ENCODE measurements around the gene SNTG2. TPM values are rescaled to one million over a fixed set of nuclear protein-coding genes. Genes with fewer than 3 reads are reported as not detected.
"Not testable (repeated sequence)": the region's sequence is repeated elsewhere in the genome, so short reads cannot be mapped to it uniquely, and the experiment has no call there.

The SNTG2 gene
- total RNA-seq, 2 donors from 2014 or later = 2.5 to 3.8 TPM

GRCh38 chr2:1082456-1083205 is 132.0 kb downstream of the SNTG2 start:
- no peak for DNase-seq

GRCh38 chr2:1088192-1088860 is 137.7 kb downstream of the SNTG2 start:
- H3K36me3 Mint-ChIP-seq (ENCODE audit: insufficient read depth in 2 of 2) = no peaks in the 10 kb centered on the region
- H3K27me3 Mint-ChIP-seq (ENCODE audit: low read depth) = no peaks in the 10 kb centered on the region
- no peak for DNase-seq
- no peak for ATAC-seq (replicated peaks in 1 of 2)
- peaks cover 0 to 2% of the 10 kb centered on the region in 2 donors for H3K9me3 Mint-ChIP-seq
- no peaks in the 10 kb centered on the region for H3K4me1 Mint-ChIP-seq (ENCODE audit: low read depth)
- no peak overlapping the region for H3K27ac Mint-ChIP-seq
- H3K4me3 Mint-ChIP-seq = no peak overlapping the region

More at GRCh38 chr2:1082456-1083205, 132.0 kb downstream of the SNTG2 start:
- no peak overlapping the region for H3K27ac Mint-ChIP-seq
- no peaks in the 10 kb centered on the region for H3K36me3 Mint-ChIP-seq (ENCODE audit: insufficient read depth in 2 of 2)
- H3K9me3 Mint-ChIP-seq = no peaks in the 10 kb centered on the region
- H3K4me3 Mint-ChIP-seq = no peak overlapping the region
- H3K4me1 Mint-ChIP-seq (ENCODE audit: low read depth) = no peaks in the 10 kb centered on the region
- no peak for ATAC-seq (replicated peaks in 1 of 2)
- no peaks in the 10 kb centered on the region for H3K27me3 Mint-ChIP-seq (ENCODE audit: low read depth)

DNA sequence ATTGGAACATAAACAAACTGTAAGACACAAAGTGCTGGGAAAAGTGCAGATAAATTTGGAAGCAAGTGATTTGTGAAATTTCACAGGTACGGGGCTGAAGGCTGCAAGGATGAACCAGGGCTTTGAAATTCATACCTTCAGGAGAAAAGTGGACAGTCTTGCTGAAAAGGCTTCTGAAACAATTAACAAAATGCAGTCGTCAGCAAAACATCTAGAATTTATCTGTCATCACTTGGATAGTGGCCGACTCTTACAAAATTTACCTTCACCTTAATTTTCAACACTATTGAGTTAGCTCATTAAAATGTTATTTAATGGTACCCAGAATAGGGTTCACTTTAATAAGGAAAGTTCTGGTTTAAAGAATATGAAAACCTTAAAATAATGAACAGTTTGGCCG is 138.3 kb downstream of the SNTG2 start:
- peaks cover 0 to 2% of the 10 kb centered on the region in 2 donors for H3K9me3 Mint-ChIP-seq
- no peaks in the 10 kb centered on the region for H3K27me3 Mint-ChIP-seq (ENCODE audit: low read depth)
- H3K36me3 Mint-ChIP-seq (ENCODE audit: insufficient read depth in 2 of 2) = no peaks in the 10 kb centered on the region
- no peak overlapping the region for H3K4me3 Mint-ChIP-seq
- H3K27ac Mint-ChIP-seq = no peak overlapping the region
- ATAC-seq (replicated peaks in 1 of 2) = no peak
- H3K4me1 Mint-ChIP-seq (ENCODE audit: low read depth) = no peaks in the 10 kb centered on the region
- no peak for DNase-seq

DNA sequence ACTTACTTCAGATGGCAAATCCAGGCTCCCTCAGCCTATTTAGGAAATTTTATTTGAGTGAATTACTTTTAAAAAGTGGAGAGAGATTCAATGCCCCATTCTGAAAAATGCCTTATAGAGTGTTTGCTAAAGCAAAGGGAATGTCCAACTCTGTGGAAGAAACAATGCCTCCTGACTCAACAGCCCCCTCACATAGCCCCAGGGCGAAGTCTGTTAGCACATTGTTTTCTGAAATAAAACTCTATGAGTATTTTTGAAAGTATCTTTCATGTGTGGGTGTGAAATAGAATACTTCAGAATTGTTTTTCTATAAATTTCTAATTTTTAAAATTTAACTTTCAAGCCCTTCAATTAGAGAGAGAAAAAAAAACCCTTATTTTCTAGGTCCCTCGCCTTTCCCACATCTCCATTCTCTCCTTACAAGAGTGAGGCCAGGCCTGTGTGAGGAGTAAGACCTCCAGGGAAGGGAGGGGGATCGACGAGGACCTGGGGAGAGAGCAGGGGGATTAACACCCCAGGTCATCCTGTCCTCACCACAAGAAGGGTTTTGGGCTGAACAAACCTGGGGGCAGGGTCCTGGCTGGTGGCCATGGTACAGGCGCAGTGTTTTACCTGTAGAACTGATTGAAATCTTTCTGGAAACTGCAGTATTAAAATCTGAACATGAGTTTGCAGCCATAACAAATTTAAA is 141.4 kb downstream of the SNTG2 start:
- Mint-ChIP-seq H3K4me3 (no peak overlapping the region), H3K9me3 (peaks cover 0 to 2% of the 10 kb centered on the region in 2 donors), H3K27ac (no peak overlapping the region), H3K27me3 (ENCODE audit: low read depth) (no peaks in the 10 kb centered on the region), H3K4me1 (ENCODE audit: low read depth) (no peaks in the 10 kb centered on the region), H3K36me3 (ENCODE audit: insufficient read depth in 2 of 2) (no peaks in the 10 kb centered on the region)
- no peak for ATAC-seq (replicated peaks in 1 of 2)
- no peak for DNase-seq

GRCh38 chr2:1093668-1094067 is 143.0 kb downstream of the SNTG2 start:
- ATAC-seq (replicated peaks in 1 of 2); H3K36me3 Mint-ChIP-seq (ENCODE audit: insufficient read depth in 2 of 2); DNase-seq; H3K9me3 Mint-ChIP-seq; H3K27me3 Mint-ChIP-seq (ENCODE audit: low read depth); H3K4me3 Mint-ChIP-seq; H3K4me1 Mint-ChIP-seq (ENCODE audit: low read depth): not testable (repeated sequence)
- peak overlapping the region; percentile 42 for H3K27ac Mint-ChIP-seq

DNA sequence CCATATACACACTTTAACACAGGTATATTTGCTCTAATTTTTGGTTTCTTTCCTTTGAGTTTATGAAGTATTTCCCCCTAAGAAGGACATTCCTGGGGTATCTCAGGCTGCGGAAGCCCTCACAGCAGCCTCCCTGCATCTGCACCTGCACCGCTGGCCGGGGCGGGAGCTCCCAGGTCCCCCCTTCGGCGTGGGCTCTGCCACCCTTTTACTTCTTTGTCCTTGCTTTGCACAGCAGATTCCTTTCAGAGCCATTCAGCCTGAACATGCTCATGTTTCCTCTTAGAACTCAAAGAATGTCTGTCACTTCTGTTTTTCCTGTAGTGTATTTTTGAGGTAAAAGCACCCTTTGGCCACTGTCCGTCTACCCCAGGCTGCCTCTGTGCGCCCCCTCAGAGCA is 146.5 kb downstream of the SNTG2 start:
- no peak overlapping the region for H3K27ac Mint-ChIP-seq
- no peaks in the 10 kb centered on the region for H3K27me3 Mint-ChIP-seq (ENCODE audit: low read depth)
- DNase-seq (no peak), ATAC-seq (replicated peaks in 1 of 2) (no peak)
- no peaks in the 10 kb centered on the region for H3K36me3 Mint-ChIP-seq (ENCODE audit: insufficient read depth in 2 of 2)
- H3K4me1 Mint-ChIP-seq (ENCODE audit: low read depth) = no peaks in the 10 kb centered on the region
- no peaks in the 10 kb centered on the region for H3K9me3 Mint-ChIP-seq
- H3K4me3 Mint-ChIP-seq = no peak overlapping the region

DNA sequence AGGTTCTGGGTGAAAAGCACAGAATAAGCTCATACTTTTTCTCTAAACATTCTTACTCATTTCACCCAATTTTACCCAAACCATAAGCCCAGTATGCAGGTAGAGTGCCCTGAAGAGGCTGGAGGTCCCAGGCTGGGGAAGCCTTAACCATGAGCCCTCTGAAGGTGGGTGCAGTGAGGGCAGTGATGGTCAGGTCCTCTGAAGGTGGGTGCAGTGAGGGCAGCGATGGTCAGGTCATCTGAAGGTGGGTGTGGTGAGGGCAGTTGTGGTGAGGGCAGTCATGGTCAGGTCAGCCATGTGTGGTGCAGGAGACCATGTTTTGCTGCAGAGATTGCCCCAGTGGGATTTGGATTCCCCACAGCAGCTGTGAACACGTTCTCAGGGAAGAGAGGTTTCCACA is 148.8 kb downstream of the SNTG2 start:
- no peaks in the 10 kb centered on the region for H3K36me3 Mint-ChIP-seq (ENCODE audit: insufficient read depth in 2 of 2)
- no peak for ATAC-seq (replicated peaks in 1 of 2)
- no peaks in the 10 kb centered on the region for H3K9me3 Mint-ChIP-seq
- no peaks in the 10 kb centered on the region for H3K4me1 Mint-ChIP-seq (ENCODE audit: low read depth)
- DNase-seq = no peak
- H3K27me3 Mint-ChIP-seq (ENCODE audit: low read depth) = no peaks in the 10 kb centered on the region
- H3K27ac Mint-ChIP-seq = no peak overlapping the region
- no peak overlapping the region for H3K4me3 Mint-ChIP-seq

- no peaks in the 10 kb centered on the region for H3K36me3 Mint-ChIP-seq (ENCODE audit: insufficient read depth in 2 of 2)
- ATAC-seq (replicated peaks in 1 of 2) (no peak), DNase-seq (no peak)
- no peaks in the 10 kb centered on the region for H3K9me3 Mint-ChIP-seq
- no peaks in the 10 kb centered on the region for H3K4me1 Mint-ChIP-seq (ENCODE audit: low read depth)
- H3K27ac Mint-ChIP-seq = no peak overlapping the region
- H3K4me3 Mint-ChIP-seq = no peak overlapping the region
- no peaks in the 10 kb centered on the region for H3K27me3 Mint-ChIP-seq (ENCODE audit: low read depth)
These were observed 150.5 kb downstream of the SNTG2 start for GRCh38 chr2:1101011-1101782.

DNA sequence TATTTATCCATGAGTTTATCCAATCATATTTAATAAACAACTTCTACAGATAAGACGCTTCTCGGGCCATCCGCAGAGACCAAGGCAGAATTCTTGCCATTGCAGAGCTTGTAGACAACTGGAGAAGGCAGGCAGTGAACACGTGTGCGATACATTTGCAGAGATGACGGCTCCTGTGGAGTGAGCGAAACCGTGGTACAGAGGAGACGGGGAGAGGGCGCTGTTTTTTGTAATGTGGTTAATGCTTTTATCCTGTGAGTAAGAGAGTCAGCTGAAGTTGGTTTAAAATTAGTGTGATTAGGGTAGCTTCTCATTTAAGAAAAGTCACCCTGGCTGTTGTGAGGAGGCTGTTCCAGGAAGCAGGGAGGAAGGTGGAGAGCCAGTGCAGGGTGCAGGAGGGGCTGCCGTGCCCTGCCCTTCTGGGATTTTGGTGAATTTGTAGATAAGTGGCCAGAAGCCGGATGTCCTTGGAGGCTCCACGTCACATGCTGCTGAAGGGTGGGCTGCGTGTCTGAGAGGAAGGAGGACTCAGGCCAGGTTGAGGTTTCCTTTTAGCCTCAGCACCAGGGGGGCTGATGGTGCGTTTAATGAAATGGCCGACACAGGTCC is 151.4 kb downstream of the SNTG2 start:
- ATAC-seq (replicated peaks in 1 of 2) (peak in 1 of 2 donors; percentile 21), DNase-seq (no peak)
- Mint-ChIP-seq H3K4me1 (ENCODE audit: low read depth) (no peaks in the 10 kb centered on the region), H3K4me3 (peak overlapping the region in 1 of 2 donors; percentile 21), H3K27me3 (ENCODE audit: low read depth) (no peaks in the 10 kb centered on the region), H3K9me3 (no peaks in the 10 kb centered on the region), H3K36me3 (ENCODE audit: insufficient read depth in 2 of 2) (no peaks in the 10 kb centered on the region), H3K27ac (no peak overlapping the region)

DNA sequence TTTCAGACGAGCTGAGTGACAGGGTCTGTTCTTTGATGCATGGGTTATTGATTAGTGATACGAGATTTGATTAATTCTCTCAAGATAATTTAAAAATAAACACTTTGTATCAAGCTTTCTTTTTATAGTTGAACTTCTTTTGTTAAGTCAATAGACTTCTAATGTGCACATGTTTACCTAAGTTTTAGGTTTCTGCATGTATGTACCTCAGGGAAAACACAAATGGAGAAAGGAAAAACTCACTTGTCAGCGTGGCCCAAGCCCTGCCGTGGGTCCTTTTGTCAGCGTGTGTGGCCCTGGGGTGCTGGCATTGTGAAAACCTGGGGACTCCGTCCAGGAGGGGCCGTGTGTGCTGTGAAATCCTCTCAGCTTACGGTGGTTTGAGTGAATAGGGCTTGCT is 153.7 kb downstream of the SNTG2 start:
- H3K4me3 Mint-ChIP-seq = no peak overlapping the region
- no peaks in the 10 kb centered on the region for H3K9me3 Mint-ChIP-seq
- ATAC-seq (replicated peaks in 1 of 2) = no peak
- no peaks in the 10 kb centered on the region for H3K4me1 Mint-ChIP-seq (ENCODE audit: low read depth)
- no peaks in the 10 kb centered on the region for H3K36me3 Mint-ChIP-seq (ENCODE audit: insufficient read depth in 2 of 2)
- no peak overlapping the region for H3K27ac Mint-ChIP-seq
- no peaks in the 10 kb centered on the region for H3K27me3 Mint-ChIP-seq (ENCODE audit: low read depth)
- no peak for DNase-seq

- not testable (repeated sequence) for H3K27ac Mint-ChIP-seq; H3K4me1 Mint-ChIP-seq (ENCODE audit: low read depth); DNase-seq; H3K36me3 Mint-ChIP-seq (ENCODE audit: insufficient read depth in 2 of 2); H3K4me3 Mint-ChIP-seq; ATAC-seq (replicated peaks in 1 of 2); H3K9me3 Mint-ChIP-seq; H3K27me3 Mint-ChIP-seq (ENCODE audit: low read depth)
These were observed 155.7 kb downstream of the SNTG2 start for GRCh38 chr2:1106344-1106743.

- Mint-ChIP-seq H3K27ac (no peak overlapping the region), H3K36me3 (ENCODE audit: insufficient read depth in 2 of 2) (peaks cover 23 to 25% of the 10 kb centered on the region in 2 donors), H3K4me1 (ENCODE audit: low read depth) (peaks cover 15% of the 10 kb centered on the region), H3K4me3 (no peak overlapping the region), H3K9me3 (peaks cover 21 to 28% of the 10 kb centered on the region in 2 donors), H3K27me3 (ENCODE audit: low read depth) (no peaks in the 10 kb centered on the region)
- ATAC-seq (replicated peaks in 1 of 2) (no peak), DNase-seq (no peak)
These were observed 165.3 kb downstream of the SNTG2 start for GRCh38 chr2:1115843-1116539.

Data from activated T-cell treated with anti-CD3 and anti-CD28 coated beads, Interleukin-2, amount 50 U/mL, for 72 hours (primary cell).